K562 (cell line): ENCODE measurements around the gene FAM24B. TPM values are rescaled to one million over a fixed set of nuclear protein-coding genes. Genes with fewer than 3 reads are reported as not detected.

Experiments used
- MGA ChIP-seq: fragments of 450-650 bp; IDR thresholded peaks from 2 replicates; pipeline ENCODE4 v1.6.1; 2016; ENCODE audit warnings: mild to moderate bottlenecking, moderate library complexity
- ZNF589 ChIP-seq: fragments of 200-800 bp; sonication (Bioruptor generic); IDR thresholded peaks from 2 replicates; pipeline ENCODE4 v1.6.1; 2016; ENCODE audit warnings: low read depth, missing genetic modification characterization, missing compliant biosample characterization
- polyA plus RNA-seq, 8 experiments: library from polyadenylated mRNA; depleted of rRNA in 4 of 8; stranded (reverse) in 5 of 8; unstranded in 3 of 8; fragments of >200 nt; fragmentation: Nextera tagmentation in 2 of 8; fragmentation: Illumina TruSeq in 1 of 8; extraction: Ambion mirVana in 2 of 8; extraction: Trizol in 1 of 8; gene quantifications; 2 replicates each; pipeline versions ENCODE4 v1.2.1 to v1.2.3, GENCODE V29; 2011 to 2014; ENCODE audit warnings: inconsistent platforms in 1 of 8, missing spikeins in 1 of 8
- total RNA-seq, 7 experiments: library from RNA; depleted of rRNA in 6 of 7; stranded (reverse); fragments of >200 nt in 6 of 7; fragmentation: Illumina TruSeq in 2 of 7; extraction: Trizol in 2 of 7; gene quantifications; 2 replicates each; pipeline versions ENCODE4 v1.2.1 to v1.2.3, GENCODE V29; 2011 to 2021; ENCODE audit warnings: low replicate concordance in 1 of 7

FAM24B gene
- total and polyA plus RNA-seq, 9 of the 15 experiments (the other 6 are each of a cell fraction or from before 2014, with no cell fraction given) = 6.0 to 19.6 (median 9.2) TPM

DNA sequence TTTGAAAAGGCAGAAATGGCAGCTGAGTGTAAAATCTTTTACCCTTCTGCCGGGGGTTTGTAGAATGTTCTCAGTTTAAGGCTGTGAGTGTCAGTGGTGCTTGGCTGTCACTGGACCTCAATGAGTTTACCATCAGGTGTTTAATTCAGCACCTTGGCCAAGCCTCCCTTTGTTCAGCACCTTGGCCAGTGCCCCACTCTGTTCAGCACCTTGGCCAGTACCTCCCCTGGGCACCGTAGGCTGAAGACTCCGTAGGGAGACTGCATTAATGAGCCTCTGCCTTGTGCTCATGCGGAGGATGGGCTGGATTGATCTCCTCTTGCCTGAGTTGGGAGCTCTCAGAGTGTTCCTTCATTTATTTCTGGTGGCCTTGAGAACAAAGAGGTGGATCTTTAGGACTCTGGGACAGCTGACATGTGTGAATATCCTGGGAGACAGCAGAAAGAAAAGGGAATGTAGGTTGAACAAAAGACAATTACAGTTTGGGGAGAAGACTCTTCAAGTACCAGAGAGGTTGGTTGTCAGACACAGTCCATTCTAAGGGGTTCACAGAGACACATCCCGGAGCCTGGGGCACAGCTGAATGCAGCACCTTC lies 32.6 kb upstream of the FAM24B start (continued):
- TF ChIP-seq MGA (no peak), ZNF589 (peak; percentile 62)
